HG03442 (cell line): ENCODE results near the gene KLHL7.

Experiments used
- ATAC-seq: cut with Tn5 transposase; IDR thresholded peaks from one replicate; pipeline ENCODE4 v1.9.1; 2021; ENCODE audit warnings: mild to moderate bottlenecking, moderate library complexity; ENCODE audit not compliant: unreplicated experiment

KLHL7 gene

GRCh38 chr7:23105644-23106056 lies at the start of gene KLHL7:
TSS of gene KLHL7 (plus strand) at chr7:23105785. CDS start at chr7:23106027, 242 bp downstream.
- ATAC-seq = peak; percentile 96

- ATAC-seq = no peak
Measured at GRCh38 chr7:23058408-23059096, 47.0 kb upstream of the KLHL7 start.

- no peak for ATAC-seq
Measured at GRCh38 chr7:23061327-23061726, 44.3 kb upstream of the KLHL7 start.

- ATAC-seq = no peak
Measured at GRCh38 chr7:23062452-23062851, 43.1 kb upstream of the KLHL7 start.

GRCh38 chr7:23065974-23066373 lies 39.6 kb upstream of the KLHL7 start:
- no peak for ATAC-seq

GRCh38 chr7:23067271-23067670 lies 38.3 kb upstream of the KLHL7 start:
- no peak for ATAC-seq

GRCh38 chr7:23072048-23072447 lies 33.5 kb upstream of the KLHL7 start:
- ATAC-seq = no peak

GRCh38 chr7:23072922-23073321 lies 32.7 kb upstream of the KLHL7 start:
- ATAC-seq = no peak

GRCh38 chr7:23074443-23075261 lies 30.9 kb upstream of the KLHL7 start:
- ATAC-seq = no peak

- no peak for ATAC-seq
Measured at GRCh38 chr7:23075571-23075970, 30.0 kb upstream of the KLHL7 start.

- ATAC-seq = no peak
Measured at GRCh38 chr7:23076772-23077171, 28.8 kb upstream of the KLHL7 start.

- no peak for ATAC-seq
Measured at GRCh38 chr7:23093111-23093510, 12.5 kb upstream of the KLHL7 start.

- no peak for ATAC-seq
Measured at GRCh38 chr7:23093546-23093945, 12.0 kb upstream of the KLHL7 start.

GRCh38 chr7:23096518-23097290 lies 8.9 kb upstream of the KLHL7 start:
- no peak for ATAC-seq

- ATAC-seq = no peak
Measured at GRCh38 chr7:23098029-23098428, 7.6 kb upstream of the KLHL7 start.

- ATAC-seq = no peak
Measured at GRCh38 chr7:23098460-23098859, 7.1 kb upstream of the KLHL7 start.

- ATAC-seq = no peak
Measured at GRCh38 chr7:23100697-23101096, 4.9 kb upstream of the KLHL7 start.

GRCh38 chr7:23105086-23105643 lies 420 bp upstream of the KLHL7 start:
- peak; percentile 21 for ATAC-seq

GRCh38 chr7:23106057-23106822 lies 655 bp downstream of the KLHL7 start:
- ATAC-seq = peak; percentile 28
